Right lung (tissue), 5 donors: ENCODE data around the gene ELK4. TPM values are rescaled to one million over a fixed set of nuclear protein-coding genes. Genes with fewer than 3 reads are reported as not detected.

Source experiments
- DNase-seq, 2 donors: peaks; one replicate each; pipeline ENCODE4 v3.0.0-alpha.2; 2013
- polyA plus RNA-seq, 5 donors: library from polyadenylated mRNA; unstranded; fragments of 120-200 nt; gene quantifications; one replicate each; pipeline versions ENCODE4 v1.2.1 to v1.2.3, GENCODE V29; 2013; ENCODE audit warnings: inconsistent platforms in 1 of 5, low replicate concordance in 1 of 5; ENCODE audit not compliant: insufficient read length in 5 of 5, insufficient read depth in 1 of 5

ELK4 gene
- polyA plus RNA-seq, 5 donors = 19.2 to 27.7 (median 26.7) TPM

DNA sequence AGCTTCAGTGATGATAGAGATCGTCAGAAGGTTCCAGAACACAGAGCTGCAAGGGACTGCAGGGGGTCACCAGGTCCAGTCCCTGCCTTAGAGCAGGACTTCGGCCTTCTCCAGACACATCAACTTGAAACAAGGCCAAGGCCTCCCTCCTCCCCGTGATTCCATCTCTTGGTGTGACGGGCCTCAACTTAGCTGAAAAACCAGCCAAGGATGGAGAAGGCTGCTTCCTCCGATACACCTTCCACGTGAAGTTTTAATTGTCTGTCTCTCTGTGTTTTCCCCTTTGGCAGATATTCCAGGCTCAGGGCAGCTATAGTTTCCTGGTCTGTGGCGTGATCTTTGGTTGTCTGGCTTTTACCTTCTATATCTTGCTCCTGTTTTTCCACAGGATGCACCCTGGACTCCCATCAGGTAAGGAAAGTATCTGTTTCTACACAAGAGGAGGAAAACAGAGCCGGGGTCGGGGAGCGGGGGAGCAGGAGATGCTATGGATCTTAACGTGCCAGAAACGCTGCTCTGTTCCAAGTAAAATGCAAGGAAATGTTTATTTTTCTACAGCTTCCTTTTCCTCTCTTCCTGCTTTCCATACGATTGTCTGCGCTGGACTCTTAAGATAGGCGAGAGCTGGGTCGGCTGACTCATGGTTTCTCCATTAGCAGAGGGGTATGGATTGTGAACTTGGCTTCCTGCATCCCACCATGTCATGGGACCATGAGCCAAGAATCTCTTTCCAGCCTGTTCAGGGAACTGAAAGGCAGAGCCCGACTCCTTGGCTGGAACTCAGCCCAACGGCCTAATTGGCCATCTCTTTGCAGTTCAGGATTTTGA, 32.8 kb downstream of the ELK4 start:
- DNase-seq = peak; percentile 93 to 95

DNA sequence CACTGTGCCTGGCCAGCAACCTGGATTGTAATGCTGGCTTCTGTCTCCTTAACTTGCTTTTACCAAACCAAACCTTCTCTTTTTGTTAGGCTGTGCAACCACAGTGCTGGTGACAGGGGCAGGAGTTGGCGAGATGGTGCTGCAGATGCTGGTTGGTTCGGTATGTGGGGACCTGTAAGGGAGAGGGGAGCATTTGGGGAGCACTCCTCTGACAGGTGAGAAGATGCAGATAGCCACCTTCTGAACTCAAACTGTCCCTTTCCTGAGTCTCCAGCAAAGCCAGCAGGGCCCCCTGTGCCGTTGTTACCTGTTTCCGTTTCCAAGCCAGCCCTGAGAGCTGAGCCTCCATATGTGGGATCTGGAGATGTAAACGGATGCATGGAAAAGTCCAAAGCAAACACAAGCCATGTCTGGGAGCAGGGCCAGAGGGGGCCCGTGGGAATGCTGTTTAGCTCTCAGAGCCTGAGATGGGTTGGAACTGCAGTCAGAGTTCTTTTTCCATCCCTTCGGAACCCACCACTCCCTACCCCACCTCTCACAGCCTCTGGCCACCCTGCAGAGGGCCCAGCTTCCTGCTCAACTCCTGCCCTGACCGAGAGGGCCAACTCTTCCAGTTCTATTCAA, 34.0 kb downstream of the ELK4 start:
- peak; percentile 45 to 58 for DNase-seq

DNA sequence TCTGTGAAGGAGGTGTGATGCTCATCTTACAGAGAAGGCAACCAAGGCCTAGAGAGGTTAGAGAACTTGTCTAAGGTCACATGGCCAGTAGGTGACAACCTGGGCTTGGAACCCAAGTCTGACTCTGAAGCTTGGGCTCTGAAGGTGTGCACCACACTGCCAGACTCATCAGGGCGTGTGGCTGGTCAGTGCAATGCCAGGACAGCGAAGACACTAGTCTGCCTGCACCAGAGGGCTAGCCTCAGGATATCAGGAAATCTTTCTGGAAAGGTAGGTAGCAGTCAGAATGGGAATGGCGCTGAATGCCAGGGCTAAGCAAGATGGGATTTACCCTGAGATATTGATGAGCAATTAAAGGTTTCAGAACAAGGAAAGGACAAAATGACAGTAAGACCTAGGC, 34.9 kb downstream of the ELK4 start:
- no peak for DNase-seq

DNA sequence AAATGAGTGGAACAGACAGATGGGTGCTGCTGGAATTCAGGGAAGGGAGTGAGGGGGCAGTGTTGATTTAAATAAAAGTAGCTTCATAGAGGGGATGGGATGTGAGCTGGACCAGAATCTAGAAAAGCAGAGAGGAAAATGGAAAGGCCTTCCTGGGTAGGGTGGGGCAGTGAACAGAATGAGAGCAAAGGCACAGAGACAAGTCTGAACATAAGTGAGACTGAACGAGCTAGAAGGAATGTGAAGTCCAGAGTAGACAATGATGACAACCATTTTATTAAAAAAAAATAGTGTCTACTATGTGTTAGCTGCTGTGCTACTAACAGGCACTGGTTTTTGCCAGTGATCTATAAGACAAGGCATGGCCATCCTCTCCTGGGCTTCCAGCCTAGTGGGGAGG, 36.0 kb downstream of the ELK4 start:
- DNase-seq = no peak

DNA sequence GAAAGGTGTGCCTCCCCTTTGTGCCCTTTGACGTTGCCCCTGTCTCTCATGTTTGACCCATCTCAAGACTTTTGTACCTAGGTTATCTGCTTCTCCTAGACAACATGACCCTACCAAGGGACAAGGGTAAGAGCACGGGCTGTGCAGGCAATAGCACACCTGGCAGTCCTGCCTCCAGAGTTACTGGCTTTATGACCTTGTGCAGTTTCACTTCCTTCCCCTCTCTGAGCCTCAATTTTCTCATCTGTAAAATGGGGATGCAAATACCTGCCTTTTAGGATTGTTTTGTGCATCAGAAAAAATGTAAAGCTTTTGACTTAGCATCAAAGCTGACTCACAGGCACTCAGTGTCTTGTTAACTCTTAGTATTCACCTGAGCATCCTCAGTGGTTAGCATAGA, 36.4 kb downstream of the ELK4 start:
- no peak for DNase-seq

DNA sequence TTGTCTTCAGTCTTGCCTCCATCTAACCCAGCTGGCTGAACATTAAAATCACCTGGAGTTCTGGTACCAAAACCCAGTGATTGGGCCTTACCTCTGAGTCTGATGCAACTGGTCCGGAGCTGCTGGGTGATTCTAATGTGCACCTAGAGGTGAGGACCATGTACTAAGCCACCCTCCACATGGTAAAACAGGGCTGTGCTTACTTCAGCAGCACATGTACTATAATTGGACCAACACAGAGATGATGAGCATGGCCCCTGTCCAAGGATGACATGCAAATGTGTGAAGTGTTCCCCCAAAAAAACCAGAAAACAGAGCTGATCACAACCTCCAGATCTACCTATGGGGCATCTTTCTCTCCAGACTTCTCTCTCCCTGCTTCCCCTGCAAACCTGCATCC, 37.0 kb downstream of the ELK4 start:
- DNase-seq = no peak

DNA sequence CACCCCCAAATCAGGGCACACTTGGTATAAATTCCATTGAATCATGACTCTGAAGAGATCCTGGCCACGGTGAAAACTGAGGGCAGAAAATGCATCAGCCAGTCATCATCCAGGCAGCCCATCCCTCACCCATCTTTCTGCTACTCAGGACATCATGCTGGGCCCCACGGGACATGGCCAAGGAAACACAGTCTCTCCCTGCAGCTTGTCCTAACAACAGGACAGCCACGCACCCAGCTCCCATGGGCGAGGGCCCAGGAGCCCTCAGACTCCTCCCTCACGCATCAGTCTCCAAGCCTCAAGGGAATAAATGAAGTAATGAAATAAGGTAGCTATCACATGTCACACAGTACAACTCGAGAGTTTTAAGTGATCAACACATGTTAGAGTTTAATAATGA, 37.8 kb downstream of the ELK4 start:
- DNase-seq = no peak

DNA sequence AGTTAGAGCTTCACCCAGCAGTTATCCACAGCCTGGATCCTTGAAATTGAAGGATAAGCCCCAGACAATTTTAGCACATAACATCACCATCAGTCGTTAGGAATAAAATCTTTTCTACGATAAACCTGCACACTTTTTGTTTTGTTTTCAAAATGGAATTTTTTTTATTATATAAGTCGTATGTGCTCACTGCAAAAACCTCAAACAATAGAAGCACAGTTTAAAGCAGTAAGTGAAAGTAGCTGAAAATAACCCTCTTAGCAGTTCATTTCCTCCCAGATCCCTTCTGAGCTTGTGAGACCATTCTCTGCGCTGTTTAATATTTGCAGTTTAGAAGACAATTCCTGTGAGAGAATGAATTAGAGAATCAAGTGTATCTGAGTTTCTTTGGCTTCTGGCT, 38.3 kb downstream of the ELK4 start:
- no peak for DNase-seq

DNA sequence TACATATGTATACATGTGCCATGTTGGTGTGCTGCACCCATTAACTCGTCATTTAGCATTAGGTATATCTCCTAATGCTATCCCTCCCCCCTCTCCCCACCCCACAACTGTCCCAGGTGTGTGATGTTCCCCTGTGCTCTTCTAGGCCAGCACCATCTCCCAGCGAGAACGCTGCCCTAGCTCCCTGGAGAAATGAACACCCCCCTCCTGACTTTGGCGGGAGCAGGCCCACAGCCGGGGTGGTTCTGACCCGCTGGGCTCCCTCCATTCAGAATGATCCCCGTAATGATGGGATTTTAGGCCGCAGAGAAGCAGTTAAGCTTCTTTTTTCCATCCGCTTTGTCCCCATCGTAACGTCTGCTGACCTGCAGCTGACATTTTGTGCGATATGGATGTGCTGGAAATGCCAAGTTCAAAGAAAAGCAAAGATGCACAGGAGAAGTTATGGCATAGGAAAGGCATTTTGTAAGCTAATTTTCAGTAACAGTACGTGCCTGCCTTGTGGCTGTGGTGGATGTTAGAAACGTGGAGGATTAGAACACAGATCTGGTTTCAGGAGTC, 39.3 kb downstream of the ELK4 start:
- no peak for DNase-seq

DNA sequence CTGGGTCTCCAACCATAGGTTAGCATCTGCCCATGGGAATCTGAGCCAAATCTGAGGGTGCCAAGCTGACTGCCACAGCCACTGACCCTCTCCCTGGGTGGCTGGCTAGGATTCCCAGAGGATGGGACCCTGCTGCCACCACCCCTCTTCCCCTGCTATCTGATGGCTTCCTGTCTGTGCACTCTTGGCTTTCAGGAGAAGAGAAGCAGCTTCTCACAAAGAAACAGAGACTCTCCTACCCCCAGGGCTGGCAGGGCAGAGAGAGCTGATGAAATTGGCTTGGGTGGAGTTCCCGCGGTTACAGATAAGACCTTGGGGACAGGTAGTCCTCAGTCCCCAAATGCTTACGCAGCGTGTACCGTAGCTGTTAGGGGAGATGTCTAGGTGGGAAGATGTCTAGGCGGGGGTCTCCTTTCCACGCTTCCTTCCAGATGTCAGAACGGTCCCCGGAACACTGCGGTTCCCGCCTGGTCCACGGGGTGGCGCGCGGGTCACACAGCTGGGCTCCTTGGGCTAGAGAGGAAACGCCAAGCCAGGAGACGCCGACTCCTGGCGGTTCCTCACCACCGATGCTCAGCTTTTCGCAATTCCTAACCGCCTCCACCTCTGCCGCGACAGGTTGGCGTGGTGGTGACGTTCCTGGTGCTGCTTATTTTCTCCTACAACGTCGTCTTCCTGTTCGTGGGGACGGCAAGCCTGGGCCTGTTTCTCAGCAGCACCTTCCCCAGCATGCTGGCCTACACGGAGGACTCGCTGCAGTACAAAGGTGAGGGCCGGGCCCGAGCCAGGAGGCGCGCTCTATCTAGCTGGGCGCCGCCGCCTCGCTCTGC, 40.1 kb downstream of the ELK4 start:
- peak; percentile 78 to 82 for DNase-seq

DNA sequence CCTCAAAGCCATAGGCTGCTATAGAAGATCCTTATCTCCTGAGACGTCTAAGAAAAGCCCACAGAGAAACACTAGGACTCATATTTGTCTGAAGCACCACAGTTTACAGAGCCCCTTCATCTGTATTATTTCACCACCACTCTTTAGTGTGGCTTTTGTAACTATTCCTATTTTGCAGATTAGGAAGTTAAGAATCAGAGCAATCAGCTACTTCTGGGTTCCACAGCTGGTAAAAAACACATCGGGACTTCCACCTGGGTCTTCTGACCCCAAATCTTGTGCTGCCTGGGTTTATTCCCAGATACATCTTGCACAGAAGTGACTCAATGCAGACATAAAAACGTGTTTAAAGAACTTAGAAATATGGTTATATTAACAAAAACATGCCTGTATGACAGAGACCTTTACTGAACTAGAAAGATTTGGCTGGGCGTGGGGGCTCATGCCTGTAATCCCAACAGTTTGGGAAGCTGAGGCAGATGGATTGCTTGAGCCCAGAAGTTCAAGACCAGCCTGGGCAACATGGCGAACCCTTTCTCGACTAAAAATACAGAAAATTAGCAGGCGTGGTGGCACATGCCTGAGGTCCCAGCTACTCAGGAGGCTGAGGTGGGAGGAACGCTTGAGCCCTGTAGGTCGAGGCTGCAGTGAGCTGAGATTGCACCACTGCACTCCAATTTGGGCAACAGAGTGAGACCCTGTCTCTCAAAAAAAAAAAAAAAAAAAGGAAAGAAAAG, 40.9 kb downstream of the ELK4 start:
- DNase-seq = no peak

DNA sequence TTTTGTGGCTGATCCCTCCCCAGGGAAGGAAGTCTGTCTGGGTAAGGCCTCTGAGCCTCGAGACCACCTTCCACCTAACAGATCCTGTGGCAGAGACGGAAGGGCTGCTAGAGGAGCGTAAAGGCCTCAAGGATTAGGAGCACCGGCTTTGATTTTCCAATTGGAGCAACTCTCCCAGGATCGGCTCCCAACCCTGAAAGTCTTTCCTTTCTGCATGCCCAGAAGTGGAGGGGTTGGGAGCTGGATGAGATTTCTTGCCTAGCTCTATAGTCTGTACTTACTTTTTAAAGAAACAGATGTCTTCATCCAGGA, 41.4 kb downstream of the ELK4 start:
- DNase-seq = no peak

DNA sequence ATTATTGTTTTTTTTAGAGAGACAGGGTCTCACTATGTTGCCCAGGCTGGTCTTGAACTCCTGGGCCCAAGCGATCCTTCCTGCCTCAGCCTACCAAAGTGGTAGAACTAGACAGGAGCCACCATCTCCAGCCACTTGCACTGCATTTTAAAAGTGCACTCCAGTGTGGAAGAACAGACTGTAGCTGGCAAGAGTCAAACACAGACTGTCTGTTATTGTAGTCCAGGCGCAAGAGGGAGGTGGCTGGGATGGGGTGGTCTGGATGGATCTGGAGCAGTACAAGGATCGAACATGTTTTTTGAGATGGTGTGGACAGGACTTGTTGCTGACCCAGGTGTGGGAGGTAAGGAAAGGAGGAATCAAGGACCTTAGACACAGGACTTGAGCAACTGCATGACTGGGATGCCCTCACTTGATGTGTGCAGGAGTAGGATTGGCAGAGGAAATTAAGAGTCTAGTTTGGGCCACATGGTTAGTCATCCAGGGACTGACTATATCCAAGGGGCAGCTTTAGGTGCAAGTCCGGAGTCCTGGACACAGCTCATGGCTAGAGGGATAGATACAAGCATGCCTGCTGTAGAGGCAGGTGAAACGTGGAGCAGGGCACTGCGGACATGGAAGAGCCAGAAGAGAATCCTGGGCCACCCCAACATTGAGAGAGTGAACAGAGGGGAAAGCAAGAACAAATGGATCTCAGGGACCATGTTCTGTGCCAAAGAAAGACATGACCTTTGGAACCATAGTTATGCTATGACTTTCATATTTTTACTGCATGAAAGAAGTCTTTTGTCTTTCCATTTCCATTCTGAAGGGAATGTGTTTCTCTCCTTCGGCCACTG, 42.0 kb downstream of the ELK4 start:
- DNase-seq = no peak

DNA sequence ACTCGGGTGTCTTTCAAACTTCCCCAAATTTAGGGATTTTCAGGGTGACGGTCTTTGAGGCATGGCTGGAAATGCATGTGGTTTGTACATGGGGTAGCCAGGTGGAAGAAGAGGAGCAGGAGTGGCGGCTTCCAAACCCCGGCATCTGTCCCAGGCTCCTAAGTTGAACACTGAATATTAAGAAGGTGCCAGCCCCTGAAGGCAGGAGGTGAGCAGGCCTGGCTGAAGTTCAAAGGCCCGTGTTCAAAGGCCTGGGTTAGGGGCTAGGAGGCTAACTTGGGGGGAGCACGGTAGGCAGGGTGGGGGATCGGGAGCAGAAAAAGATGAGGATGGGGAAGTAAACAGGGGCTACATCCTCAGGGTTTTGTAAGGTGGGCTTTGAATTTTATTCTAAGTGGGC, 42.8 kb downstream of the ELK4 start:
- DNase-seq = no peak

DNA sequence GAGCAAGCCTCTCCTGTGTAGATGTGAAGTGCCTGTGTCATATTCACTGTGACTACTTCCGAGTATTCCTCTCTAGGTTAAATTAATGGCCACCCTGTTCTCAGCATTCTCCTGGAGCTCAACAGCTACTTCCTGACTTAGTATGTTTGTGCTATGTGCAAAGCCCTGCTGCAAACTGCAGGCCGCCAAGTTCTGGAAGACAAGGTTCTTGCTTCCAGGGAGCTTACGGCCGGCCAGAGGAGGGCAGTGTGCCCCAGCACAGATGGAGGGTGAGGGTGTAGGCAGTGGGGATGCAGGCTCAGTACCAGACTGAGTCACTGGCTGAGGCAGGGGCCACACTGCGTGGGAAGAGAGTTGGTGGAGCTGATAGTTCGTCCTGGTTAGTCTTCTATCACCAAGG, 43.2 kb downstream of the ELK4 start:
- no peak for DNase-seq

DNA sequence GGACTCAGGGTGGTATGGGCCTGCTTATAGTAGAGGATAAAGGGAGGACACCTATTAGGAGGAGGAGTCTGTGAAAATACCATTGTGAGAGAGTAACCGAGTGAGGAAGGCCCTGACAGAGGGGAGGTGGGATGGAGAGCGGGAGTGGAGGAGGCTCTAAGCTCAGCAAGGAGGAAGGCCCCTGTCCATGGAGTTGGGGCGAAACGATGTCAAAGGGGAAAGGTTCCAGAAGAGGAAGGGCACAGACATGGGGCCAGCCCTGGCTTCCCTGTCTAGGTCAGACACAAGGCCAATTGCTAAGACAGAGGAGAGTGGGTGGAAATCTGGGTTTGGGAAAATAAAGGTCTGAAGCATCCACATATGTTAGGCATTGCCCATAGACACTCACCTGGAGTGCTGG, 44.2 kb downstream of the ELK4 start:
- DNase-seq = no peak

DNA sequence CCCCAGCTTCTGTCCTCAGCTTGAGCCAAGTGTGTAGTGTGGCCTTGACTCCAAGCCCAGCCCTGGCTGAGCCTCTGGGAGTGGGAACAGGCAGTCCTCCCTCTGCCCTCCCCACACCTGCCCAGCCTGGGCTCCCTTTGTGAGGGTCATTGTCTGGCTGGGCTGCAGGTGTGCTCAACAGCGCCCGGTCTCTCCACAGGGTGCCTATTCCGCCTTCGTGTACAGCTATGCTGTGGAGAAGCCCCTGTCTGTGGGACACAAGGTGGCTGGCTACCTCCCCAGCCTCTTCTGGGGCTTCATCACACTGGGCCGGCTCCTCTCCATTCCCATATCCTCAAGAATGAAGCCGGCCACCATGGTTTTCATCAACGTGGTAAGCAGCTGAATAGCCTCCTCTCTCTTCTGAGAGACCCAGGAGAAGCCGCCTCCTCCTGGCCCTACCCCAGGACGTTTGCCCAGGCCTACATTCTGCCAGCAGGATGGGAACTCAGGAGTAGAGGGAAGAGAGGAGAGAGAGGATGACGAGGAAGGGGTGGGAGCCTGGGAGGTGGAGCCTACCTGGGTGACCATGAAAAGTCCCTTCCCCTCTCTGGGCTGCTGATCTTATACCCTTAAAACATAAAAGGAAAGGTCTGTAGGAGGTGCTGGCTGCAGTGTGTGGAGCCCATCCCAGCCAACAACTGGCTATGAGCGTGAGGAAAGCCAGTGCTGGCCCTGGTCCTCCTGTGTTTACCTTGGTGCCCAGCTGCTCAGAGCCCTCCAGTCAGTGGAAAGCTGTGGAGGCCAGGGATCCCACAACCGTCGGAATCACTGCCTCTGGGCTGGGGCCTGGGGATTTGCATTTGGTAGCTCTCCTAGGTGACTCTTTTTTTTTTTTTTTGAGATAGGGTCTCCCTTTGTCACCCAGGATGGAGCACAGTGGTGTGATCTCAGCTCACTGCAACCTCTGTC, 45.7 kb downstream of the ELK4 start:
- no peak for DNase-seq

DNA sequence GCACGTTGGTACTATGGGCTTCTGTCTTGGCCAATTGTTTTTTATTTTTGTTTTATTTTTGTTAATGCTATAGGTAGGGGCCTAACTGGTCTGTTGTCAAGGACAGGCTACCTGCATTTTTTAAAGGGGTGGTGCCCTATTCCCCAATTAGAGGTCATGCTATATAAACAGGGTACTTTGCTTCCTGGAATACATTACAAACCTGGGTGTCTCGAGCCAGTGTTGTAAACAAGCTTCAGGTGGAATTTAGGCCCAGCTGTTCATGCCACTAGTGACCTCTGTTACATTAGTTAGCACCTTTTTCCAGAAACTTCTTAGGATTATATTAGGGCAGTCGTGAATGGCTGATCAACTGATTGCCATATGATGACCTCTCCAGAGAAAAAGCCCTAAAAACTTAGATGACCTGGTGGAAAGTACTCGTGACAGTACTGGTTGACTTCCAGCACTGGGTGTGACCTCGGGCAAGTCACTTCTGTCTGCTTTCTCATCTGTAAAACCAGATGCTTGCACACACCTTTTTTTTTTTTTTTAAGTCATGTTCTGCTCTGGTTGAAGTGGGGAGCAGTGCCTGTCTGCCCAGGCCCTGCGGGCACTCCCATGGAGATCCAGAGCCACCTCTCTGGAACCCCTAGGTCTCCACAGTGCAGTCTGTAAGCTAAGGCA, 46.5 kb downstream of the ELK4 start:
- no peak for DNase-seq

DNA sequence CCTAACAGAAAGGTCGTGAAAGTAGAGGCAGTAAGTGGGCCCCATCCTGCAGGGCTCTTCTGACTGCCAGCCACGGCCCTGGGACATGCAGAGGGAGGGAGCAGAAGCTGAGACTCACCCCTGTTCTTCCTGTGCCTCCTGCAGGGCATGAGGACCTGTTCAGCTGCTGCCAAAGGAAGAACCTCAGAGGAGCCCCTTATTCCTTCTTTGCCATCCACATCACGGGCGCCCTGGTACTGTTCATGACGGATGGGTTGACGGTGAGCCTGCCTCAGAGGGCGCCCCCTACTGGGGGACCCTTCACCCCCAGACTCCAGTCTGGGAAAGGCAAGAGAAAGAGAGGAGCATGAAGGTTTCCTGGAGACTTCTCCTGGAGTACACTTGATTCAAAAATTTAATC, 47.1 kb downstream of the ELK4 start:
- DNase-seq = no peak
